Activated naive CD4-positive, alpha-beta T cell treated with anti-CD3 and anti-CD28 coated beads for 36 hours (primary cell): ENCODE measurements around the gene RASGRP2. TPM values are rescaled to one million over a fixed set of nuclear protein-coding genes. Genes with fewer than 3 reads are reported as not detected.

Experiments used
- CTCF ChIA-PET: fragments of 350-600 bp; sonication (Branson Sonifier 250); formaldehyde crosslinking; loops from one replicate; lab custom pipeline; 2021; ENCODE audit warnings: antibody characterized with exemption; lab: Charles Lee
- DNase-seq: peaks from one replicate; pipeline ENCODE4 v3.0.0-alpha.2; 2020
- H3K27ac Mint-ChIP-seq: one replicate; pipeline ENCODE4 v1.8.0; 2021; ENCODE audit warnings: mild to moderate bottlenecking, mixed read lengths
- H3K27me3 Mint-ChIP-seq: one replicate; pipeline ENCODE4 v1.8.0; 2021; ENCODE audit warnings: low read depth, mixed read lengths
- H3K36me3 Mint-ChIP-seq: one replicate; pipeline ENCODE4 v1.8.0; 2021; ENCODE audit warnings: low read depth, mixed read lengths
- H3K4me1 Mint-ChIP-seq: one replicate; pipeline ENCODE4 v1.8.0; 2021; ENCODE audit warnings: low read depth, mixed read lengths
- H3K4me3 Mint-ChIP-seq: one replicate; pipeline ENCODE4 v1.8.0; 2021; ENCODE audit warnings: mild to moderate bottlenecking, moderate library complexity, mixed read lengths
- H3K9me3 Mint-ChIP-seq: one replicate; pipeline ENCODE4 v1.8.0; 2021; ENCODE audit warnings: mixed read lengths
- intact Hi-C: fragments of 100-400 bp; cut with micrococcal nuclease; formaldehyde crosslinking; loops from one replicate; pipeline ENCODE4 v1.15.1; 2023
- total RNA-seq, 2 experiments: library from RNA; stranded (reverse); gene quantifications; one replicate each; pipeline ENCODE4 v1.2.3, GENCODE V29; 2021

Gene RASGRP2
- total RNA-seq, 2 experiments from 2014 or later = 5.2 to 5.6 TPM

DNA sequence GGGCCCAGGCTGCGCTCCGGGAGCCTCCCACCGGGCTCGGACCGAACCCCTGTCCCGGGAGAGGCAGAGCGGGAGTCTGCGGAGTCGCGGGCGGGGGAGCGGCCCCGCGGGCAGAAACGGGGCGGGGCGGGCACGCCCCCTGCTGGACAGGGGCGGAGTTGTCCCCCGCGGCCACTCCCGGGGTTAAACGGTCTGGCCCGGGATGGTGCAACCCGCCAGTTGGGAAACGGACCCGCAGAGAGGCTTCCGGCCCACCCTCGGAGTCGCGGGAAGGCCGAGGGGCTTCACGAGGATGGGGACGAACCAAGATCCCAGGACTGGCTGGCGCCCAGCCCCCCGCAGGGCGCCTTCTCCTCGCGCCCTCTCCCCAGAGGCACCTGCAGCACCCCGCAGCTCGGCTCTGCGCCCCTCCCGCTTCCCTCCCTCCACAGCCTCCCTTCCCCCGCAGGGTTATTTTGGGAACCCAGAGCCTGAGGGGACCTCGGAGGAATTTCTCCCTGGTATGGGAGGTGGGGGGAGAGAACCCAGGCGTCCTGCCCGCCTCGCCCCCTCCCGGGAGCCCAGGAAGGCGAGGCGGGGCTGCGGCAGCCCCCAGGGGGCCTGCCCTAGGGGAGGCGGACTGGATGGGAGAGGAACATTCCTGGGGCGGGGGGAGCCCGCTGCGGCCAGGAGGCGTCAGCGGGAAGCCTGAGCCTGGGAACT is 902 bp downstream of the RASGRP2 start:
- DNase-seq = peak; percentile 77
- CTCF ChIA-PET = interaction anchor here (0.8 to 4.2 kb wide), 11 partner anchors 9 to 82 kb away, joined by 3 to 26 read pairs (median 6); partner anchors contain the start of gene PYGM
- Mint-ChIP-seq H3K27ac (no peak overlapping the region), H3K36me3 (no peaks in the 10 kb centered on the region), H3K9me3 (no peaks in the 10 kb centered on the region), H3K4me1 (peaks cover 26% of the 10 kb centered on the region), H3K4me3 (no peak overlapping the region), H3K27me3 (peaks cover 6% of the 10 kb centered on the region)
- intact Hi-C loops = loop anchor here (1.0 to 2.0 kb wide), 6 partner anchors 20 to 68 kb away; partner anchors contain the start of genes MEN1, NRXN2 and SF1

DNA sequence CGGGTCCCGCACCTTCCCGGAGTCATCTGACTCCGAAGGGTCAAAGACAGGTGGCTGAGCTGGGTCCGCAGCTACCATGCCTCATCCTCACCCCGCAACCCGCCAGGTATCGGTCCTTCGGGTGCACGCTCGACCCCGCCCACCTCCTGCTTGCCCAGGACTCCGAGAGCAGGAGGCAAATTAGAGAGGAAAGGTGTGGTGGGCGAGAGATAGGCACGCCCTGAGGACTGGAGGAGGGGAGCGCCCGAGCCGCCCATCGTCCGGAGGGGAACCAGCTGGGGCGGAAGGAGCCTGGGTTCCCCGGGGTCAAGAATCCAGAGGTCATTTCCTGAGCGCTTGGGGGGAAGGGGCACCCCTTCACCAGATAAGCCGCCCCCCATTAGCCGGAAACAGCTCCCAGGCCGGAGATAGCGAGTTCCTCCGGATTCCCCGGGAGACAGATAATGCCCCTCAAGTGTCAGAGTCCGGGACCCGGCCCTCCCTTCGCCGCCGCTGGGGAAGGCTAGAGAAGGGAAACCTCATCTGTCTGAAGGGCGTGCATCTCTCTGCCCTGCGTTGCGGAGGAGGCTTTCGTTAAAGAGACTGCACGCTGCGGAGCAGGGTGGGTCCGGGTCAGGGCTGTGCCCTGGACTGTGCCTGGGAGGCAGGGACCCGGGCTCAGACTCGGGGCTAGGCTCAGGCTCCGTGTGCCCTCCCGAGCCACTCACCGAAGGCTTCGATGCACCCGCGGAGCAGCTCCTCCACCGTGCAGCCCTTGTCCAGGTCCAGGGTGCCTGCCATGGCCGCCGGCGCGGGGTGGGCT is 1.7 kb downstream of the RASGRP2 start:
- intact Hi-C loops = loop anchor here (1.0 to 2.0 kb wide), 4 partner anchors 19 to 69 kb away; partner anchors contain the start of genes MEN1, NRXN2 and SF1
- Mint-ChIP-seq H3K27ac (no peak overlapping the region), H3K36me3 (no peaks in the 10 kb centered on the region), H3K4me1 (peaks cover 26% of the 10 kb centered on the region), H3K27me3 (peaks cover 6% of the 10 kb centered on the region), H3K4me3 (peak overlapping the region; percentile 62), H3K9me3 (no peaks in the 10 kb centered on the region)
- peak; percentile 53 for DNase-seq
- CTCF ChIA-PET = interaction anchor here (0.8 to 4.2 kb wide), 8 partner anchors 9 to 55 kb away, joined by 3 to 26 read pairs (median 6); no protein-coding TSS in a partner anchor

DNA sequence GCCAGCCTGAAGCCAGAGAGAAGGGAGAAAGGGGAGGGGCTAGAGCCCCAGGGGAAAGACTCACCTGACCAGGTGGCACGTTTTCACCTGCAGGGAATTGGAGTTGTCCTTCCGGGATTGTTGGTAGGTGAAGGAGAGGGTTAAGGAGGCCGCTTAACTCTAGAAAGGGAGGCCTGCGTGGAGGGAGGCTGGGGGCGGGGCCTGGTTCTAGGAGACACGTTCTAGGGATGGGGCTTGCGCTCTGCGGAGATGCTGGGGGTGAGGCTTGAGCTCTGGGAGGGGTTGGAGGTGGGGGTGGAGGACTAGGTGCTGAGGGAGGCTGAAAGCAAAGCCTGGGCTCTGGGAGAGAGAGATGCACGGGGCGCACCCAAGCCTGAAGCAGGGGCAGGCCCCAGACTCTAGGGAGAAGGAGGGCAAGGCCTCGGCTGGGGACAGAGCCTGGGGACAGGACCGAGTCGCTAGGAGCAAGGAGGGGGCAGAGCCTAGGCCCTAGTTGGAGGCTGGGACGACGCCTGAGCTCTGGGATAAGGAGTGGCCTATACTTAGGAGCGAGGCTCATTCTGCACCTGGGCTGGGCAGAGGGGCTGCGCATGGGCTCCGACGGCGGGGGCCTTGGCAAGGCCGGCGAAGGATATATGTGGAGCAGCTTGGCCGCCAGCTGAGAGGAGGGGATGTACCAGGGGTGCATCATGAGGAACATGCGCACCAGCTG is 2.4 kb downstream of the RASGRP2 start:
- H3K4me1 Mint-ChIP-seq = peaks cover 26% of the 10 kb centered on the region
- H3K27me3 Mint-ChIP-seq = peaks cover 6% of the 10 kb centered on the region
- no peaks in the 10 kb centered on the region for H3K9me3 Mint-ChIP-seq
- no peak for DNase-seq
- H3K36me3 Mint-ChIP-seq = no peaks in the 10 kb centered on the region
- CTCF ChIA-PET = interaction anchor here (1.5 to 4.2 kb wide), 6 partner anchors 8 to 53 kb away, joined by 3 to 26 read pairs (median 9); no protein-coding TSS in a partner anchor
- H3K4me3 Mint-ChIP-seq = peak overlapping the region; percentile 62
- no peak overlapping the region for H3K27ac Mint-ChIP-seq
- intact Hi-C loops = loop anchor here (1.0 to 2.0 kb wide), 4 partner anchors 18 to 69 kb away; partner anchors contain the start of genes MEN1, NRXN2 and SF1

DNA sequence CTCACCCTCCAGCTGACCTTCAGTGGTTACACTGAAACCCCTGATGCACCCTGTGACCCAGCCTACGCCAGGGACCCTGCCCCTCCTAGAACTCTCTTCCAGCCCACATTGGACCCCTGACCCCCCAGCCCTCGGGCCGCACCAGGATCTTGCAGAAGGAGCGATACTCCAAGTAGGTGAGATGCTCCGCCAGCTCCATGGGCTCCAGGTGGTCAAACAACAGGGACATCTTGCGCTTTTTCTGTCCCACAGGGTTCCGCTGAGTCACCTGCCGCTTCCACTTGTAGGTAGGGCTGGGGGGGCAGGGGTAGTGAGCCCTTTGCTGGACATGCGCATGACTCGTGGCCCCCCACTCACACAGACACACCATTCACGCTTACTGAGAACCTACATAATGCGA is 4.1 kb downstream of the RASGRP2 start:
- Mint-ChIP-seq H3K36me3 (no peaks in the 10 kb centered on the region), H3K9me3 (no peaks in the 10 kb centered on the region), H3K27ac (no peak overlapping the region), H3K27me3 (peaks cover 6% of the 10 kb centered on the region), H3K4me3 (no peak overlapping the region), H3K4me1 (peaks cover 23% of the 10 kb centered on the region)
- no peak for DNase-seq
- CTCF ChIA-PET = interaction anchor here (0.8 to 2.5 kb wide), 4 partner anchors 8 to 291 kb away, joined by 3 to 12 read pairs (median 4); no protein-coding TSS in a partner anchor
- intact Hi-C loops = no loop called here

DNA sequence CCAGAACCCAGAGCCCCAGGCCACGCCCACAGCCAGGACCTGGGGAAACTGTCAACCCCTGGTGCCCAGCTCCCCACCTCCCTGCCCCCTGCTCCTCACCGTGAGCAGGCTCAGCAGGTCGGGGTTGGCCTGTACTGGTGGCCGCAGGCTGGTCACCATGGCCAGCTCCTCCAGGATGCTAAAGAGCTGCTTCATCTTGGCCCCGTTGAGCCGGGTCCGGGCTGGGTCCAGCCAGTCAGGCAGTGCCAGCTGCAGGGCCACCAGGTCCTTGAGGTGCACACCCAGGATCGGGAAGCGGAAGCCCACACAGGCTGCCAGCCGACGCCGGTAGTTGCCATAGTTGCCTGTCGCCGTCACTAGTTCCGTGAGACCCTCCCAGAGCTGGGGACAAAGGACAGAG is 7.3 kb downstream of the RASGRP2 start:
- Mint-ChIP-seq H3K9me3 (no peaks in the 10 kb centered on the region), H3K4me1 (peaks cover 17% of the 10 kb centered on the region)

DNA sequence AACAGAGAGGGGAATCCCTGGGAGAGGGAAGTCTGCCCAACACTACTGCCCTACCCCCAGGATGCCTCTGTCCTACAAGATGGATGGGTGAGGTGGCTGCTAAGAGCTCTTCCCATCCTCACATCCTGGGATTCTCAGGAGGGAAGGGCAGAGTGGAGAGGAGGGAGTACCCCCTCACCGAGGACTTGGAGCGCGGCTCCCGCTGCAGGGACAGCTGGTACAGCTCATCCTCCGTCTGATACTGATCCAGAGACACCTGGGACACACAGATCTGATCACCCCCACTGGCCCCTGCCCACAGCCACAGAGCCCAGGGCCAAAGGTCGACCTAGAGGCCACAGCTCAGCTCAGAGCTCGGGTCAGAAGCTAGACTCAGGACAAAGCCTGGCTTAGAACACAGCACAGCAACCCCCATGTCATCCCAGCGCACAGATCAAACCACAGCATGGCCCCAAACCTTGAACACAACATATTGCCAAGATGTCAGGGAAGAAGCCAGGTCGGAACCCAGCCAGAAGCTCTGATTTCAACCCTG is 8.2 kb downstream of the RASGRP2 start:
- Mint-ChIP-seq H3K4me3 (no peak overlapping the region), H3K27me3 (no peaks in the 10 kb centered on the region), H3K36me3 (peaks cover 6% of the 10 kb centered on the region), H3K4me1 (peaks cover 13% of the 10 kb centered on the region), H3K27ac (no peak overlapping the region), H3K9me3 (no peaks in the 10 kb centered on the region)
- intact Hi-C loops = no loop called here
- CTCF ChIA-PET = interaction anchor here (0.8 kb wide), 1 partner anchor 47 kb away, joined by 3 read pairs; no protein-coding TSS in a partner anchor
- DNase-seq = no peak

More for the DNA sequence above, 7.3 kb downstream of the RASGRP2 start:
- Mint-ChIP-seq H3K27me3 (no peaks in the 10 kb centered on the region), H3K27ac (no peak overlapping the region), H3K4me3 (no peak overlapping the region), H3K36me3 (peaks cover 6% of the 10 kb centered on the region)
- intact Hi-C loops = no loop called here
- no peak for DNase-seq
- CTCF ChIA-PET = interaction anchor here (0.6 to 0.8 kb wide), 2 partner anchors 9 to 48 kb away, joined by 3 read pairs; no protein-coding TSS in a partner anchor

DNA sequence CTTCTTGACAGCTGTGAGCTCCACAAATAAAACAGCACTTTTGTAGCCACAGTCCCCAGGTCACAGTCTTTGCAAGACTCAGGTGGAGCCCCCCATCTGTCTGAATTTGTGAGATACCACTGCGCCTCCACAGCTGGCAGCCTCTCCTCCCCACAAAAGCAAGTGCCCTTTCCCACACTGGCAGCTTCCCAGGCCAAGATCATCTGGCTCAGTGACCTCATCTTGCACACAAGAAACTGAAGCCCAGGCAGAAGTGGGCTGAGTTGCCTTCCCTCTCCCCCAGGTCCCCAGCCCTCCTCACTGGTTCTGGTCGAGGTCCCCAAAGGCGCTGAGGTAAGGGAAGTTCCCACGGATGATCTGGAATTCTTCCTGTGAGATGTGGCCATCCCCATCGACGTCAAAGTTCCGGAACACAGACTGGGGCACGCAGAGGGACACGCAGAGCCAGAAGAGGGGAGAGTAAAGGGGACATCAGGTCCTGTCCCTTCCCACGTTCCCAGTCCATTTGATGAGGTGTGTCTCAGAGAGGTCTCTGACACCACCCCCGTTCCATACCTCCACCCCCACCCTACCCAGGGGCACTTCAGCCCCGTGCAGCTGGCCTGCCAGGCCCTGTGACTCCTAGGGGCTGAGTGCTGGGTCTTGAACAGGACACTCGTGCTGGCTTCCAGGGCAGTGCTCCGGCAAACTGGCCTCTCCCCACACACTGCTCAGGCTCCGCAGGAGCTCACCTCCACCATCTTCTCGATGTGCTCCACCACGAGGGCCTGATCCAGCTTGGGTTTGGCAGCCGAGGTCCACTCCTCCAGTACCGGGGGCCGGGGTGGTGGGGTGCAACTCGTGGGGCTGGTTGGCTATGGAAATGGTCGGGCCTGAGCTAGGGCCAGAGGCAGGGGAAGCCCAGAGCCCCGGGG is 8.9 kb downstream of the RASGRP2 start:
- Mint-ChIP-seq H3K9me3 (no peaks in the 10 kb centered on the region), H3K4me1 (peaks cover 13% of the 10 kb centered on the region), H3K4me3 (no peak overlapping the region), H3K27me3 (no peaks in the 10 kb centered on the region), H3K27ac (peak overlapping the region; percentile 28), H3K36me3 (peaks cover 6% of the 10 kb centered on the region)
- no peak for DNase-seq
- CTCF ChIA-PET = interaction anchor here (0.6 to 2.5 kb wide), 3 partner anchors 8 to 383 kb away, joined by 3 to 17 read pairs (median 4); partner anchors contain the start of gene RASGRP2
- intact Hi-C loops = no loop called here

DNA sequence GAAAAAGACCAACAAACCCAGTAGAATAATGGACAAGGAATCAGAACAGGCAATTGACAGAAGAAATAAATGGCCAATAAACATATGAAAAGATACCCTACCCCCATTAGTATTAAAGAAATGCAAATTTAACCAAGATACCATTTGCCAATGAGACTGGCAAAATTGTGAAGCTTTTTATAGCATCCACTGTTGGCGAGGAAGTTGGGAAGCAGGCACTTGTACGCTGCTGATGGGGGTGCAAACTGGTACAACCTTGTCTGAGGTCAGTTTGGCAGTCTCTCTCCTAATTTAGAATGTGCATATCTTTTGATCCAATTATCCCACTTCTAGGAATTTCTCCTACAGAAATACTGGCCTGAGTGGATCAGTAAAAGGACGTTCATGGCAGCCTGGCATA is 12.3 kb downstream of the RASGRP2 start:
- H3K27ac Mint-ChIP-seq = peak overlapping the region; percentile 34
- CTCF ChIA-PET = interaction anchor here (0.5 to 0.9 kb wide), 2 partner anchors 43 to 114 kb away, joined by 3 to 4 read pairs; no protein-coding TSS in a partner anchor
- no peaks in the 10 kb centered on the region for H3K27me3 Mint-ChIP-seq
- H3K4me3 Mint-ChIP-seq = no peak overlapping the region
- no peaks in the 10 kb centered on the region for H3K9me3 Mint-ChIP-seq
- intact Hi-C loops = no loop called here
- peaks cover 7% of the 10 kb centered on the region for H3K36me3 Mint-ChIP-seq
- H3K4me1 Mint-ChIP-seq = peaks cover 13% of the 10 kb centered on the region
- DNase-seq = no peak

DNA sequence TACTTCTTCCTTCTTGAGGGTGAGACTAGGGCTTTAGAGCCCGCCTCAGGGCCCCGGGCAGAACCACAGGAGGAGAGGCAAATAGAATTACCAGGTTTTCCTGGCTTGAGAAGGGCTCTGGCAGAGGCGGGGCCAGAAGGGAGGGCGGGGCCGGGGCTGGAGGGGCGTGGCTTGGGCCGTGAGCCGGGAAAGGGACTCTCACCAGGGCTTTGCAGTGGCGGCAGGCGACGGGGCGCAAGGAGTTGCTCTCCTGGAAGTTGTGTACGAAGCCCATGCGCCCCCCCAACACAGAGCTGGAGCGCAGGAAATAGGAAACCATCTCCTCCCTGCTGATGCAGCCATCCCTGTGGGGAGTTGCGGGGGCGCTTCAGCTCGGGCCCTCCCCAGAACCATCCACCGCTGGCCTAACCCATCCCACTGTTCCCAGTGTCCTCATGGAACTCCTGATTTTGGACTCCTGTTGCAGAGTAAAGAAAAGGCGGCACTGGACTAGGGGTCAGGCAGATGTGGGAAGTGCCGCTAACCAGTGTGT is 14.0 kb downstream of the RASGRP2 start:
- CTCF ChIA-PET = no interaction called here
- Mint-ChIP-seq H3K27me3 (no peaks in the 10 kb centered on the region), H3K36me3 (peaks cover 7% of the 10 kb centered on the region), H3K4me1 (peaks cover 8% of the 10 kb centered on the region), H3K27ac (no peak overlapping the region), H3K4me3 (no peak overlapping the region), H3K9me3 (no peaks in the 10 kb centered on the region)
- no peak for DNase-seq
- intact Hi-C loops = no loop called here

DNA sequence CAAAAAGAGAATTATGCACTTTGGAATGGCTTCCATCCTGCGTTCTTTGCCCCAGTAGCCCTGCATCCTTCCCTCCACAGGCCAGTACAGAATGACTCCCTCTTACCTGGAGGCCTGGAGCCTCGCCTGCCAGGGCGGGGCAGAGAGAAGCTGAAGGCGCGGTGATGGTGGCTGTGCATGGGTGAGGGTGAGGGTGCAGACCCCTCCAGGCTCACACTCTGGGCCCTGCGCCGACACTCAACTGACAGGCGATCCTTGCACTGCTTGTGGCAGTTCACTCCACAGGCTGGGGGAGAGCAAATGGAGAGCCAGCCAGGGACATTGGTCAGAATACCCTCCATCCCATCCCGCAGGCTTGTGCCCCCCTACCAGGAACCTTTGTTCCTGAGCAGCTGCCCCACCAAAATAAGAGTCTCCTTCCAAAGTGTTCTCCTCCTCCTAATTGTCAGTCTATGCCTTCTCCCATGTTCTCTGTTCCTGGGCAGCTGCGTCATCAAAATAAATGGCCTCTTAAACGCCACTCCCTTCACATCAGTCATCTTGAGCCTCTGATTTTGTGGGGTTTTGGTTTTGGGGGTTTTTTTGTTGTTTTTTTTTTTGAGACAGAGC is 15.1 kb downstream of the RASGRP2 start:
- no peak overlapping the region for H3K4me3 Mint-ChIP-seq
- no peaks in the 10 kb centered on the region for H3K27me3 Mint-ChIP-seq
- peaks cover 7% of the 10 kb centered on the region for H3K36me3 Mint-ChIP-seq
- DNase-seq = no peak
- CTCF ChIA-PET = no interaction called here
- H3K27ac Mint-ChIP-seq = peak overlapping the region; percentile 46
- no peaks in the 10 kb centered on the region for H3K9me3 Mint-ChIP-seq
- intact Hi-C loops = no loop called here
- peaks cover 11% of the 10 kb centered on the region for H3K4me1 Mint-ChIP-seq
